PC-3 (cell line): ENCODE results near the gene CD4. TPM values are rescaled to one million over a fixed set of nuclear protein-coding genes. Genes with fewer than 3 reads are reported as not detected.

Experiments
- ATAC-seq: fragments of 200-7000 bp; cut with Tn5 transposase; 2 replicates; pipeline ENCODE4 v1.9.1; 2020; ENCODE audit warnings: mild to moderate bottlenecking, moderate library complexity
- BruUV-seq: library from RNA; stranded (reverse); fragments of 400-500 nt; replicated peaks from 2 replicates; lab custom pipeline; 2021; lab: Mats Ljungman, UMichigan
- CTCF ChIA-PET: fragments of 300-600 bp; sonication (Branson Sonifier 250); formaldehyde crosslinking; loops from one replicate; lab custom pipeline; 2022; ENCODE audit warnings: antibody characterized with exemption; lab: Charles Lee
- POLR2A ChIA-PET: fragments of 300-600 bp; sonication (Branson Sonifier 250); formaldehyde crosslinking; loops from one replicate; lab custom pipeline; 2022; ENCODE audit warnings: antibody characterized with exemption; ENCODE audit not compliant: unreplicated experiment; lab: Charles Lee
- DNase-seq: peaks from one replicate; pipeline ENCODE4 v3.0.0-alpha.2; 2015
- H2AFZ ChIP-seq: fragments of 300-600 bp; sonication (generic); 2 replicates; pipeline ENCODE4 v1.6.0; 2016; ENCODE audit warnings: antibody characterized with exemption, low read length
- H3F3A ChIP-seq: fragments of 300-600 bp; sonication (generic); one replicate; pipeline ENCODE4 v1.6.0; 2017; ENCODE audit warnings: antibody characterized with exemption, low read length, control low read depth, mild to moderate bottlenecking; ENCODE audit not compliant: unreplicated experiment
- H3K27ac ChIP-seq: fragments of 300-600 bp; sonication (generic); 2 replicates; pipeline ENCODE4 v1.5.1; 2016; ENCODE audit warnings: mild to moderate bottlenecking, low read length
- H3K27me3 ChIP-seq: fragments of 300-600 bp; sonication (generic); 2 replicates; pipeline ENCODE4 v1.6.1; 2016; ENCODE audit warnings: low read length, mixed read lengths
- H3K36me3 ChIP-seq: fragments of 300-600 bp; sonication (generic); 2 replicates; pipeline ENCODE4 v1.6.1; 2016; ENCODE audit warnings: low read depth, mixed run types, low read length, mixed read lengths
- H3K4me1 ChIP-seq: fragments of 300-600 bp; sonication (generic); 2 replicates; pipeline ENCODE4 v1.5.1; 2016; ENCODE audit warnings: low read length; ENCODE audit not compliant: insufficient read depth
- H3K4me2 ChIP-seq: fragments of 300-600 bp; sonication (generic); 2 replicates; pipeline ENCODE4 v1.6.0; 2016; ENCODE audit warnings: low read length
- H3K4me3 ChIP-seq: fragments of 300-600 bp; sonication (generic); 2 replicates; pipeline ENCODE4 v1.5.1; 2016; ENCODE audit warnings: mild to moderate bottlenecking, low read length, mixed read lengths
- H3K79me2 ChIP-seq: fragments of 300-600 bp; sonication (generic); 2 replicates; pipeline ENCODE4 v1.6.1; 2017; ENCODE audit warnings: low read length, mixed read lengths
- H3K9ac ChIP-seq: fragments of 300-600 bp; sonication (generic); 2 replicates; pipeline ENCODE4 v1.6.0; 2016; ENCODE audit warnings: mild to moderate bottlenecking, low read length
- H3K9me2 ChIP-seq: fragments of 300-600 bp; sonication (generic); replicated peaks from 2 replicates; pipeline ENCODE4 v1.6.1; 2016; ENCODE audit warnings: mixed run types, low read length, mixed read lengths
- H3K9me3 ChIP-seq: fragments of 300-600 bp; sonication (generic); 2 replicates; pipeline ENCODE4 v1.6.1; 2016; ENCODE audit warnings: low read length, mixed read lengths
- H4K20me1 ChIP-seq: fragments of 300-600 bp; sonication (generic); 2 replicates; pipeline ENCODE4 v1.6.1; 2016; ENCODE audit warnings: low read length, mixed read lengths
- EZH2 ChIP-seq: fragments of 300-600 bp; sonication (generic); IDR thresholded peaks from one replicate; pipeline ENCODE4 v1.6.1; 2017; ENCODE audit warnings: antibody characterized with exemption, mild to moderate bottlenecking, low read length; ENCODE audit not compliant: unreplicated experiment
- EZH2phosphoT487 ChIP-seq: fragments of 300-600 bp; sonication (generic); IDR thresholded peaks from 2 replicates; pipeline ENCODE4 v1.6.1; 2018; ENCODE audit warnings: mild to moderate bottlenecking, antibody characterized with exemption, low read length, borderline replicate concordance
- intact Hi-C: fragments of 100-400 bp; cut with micrococcal nuclease; formaldehyde crosslinking; loops from 2 replicates; pipeline ENCODE4 v1.9.0; 2023
- total RNA-seq: library from RNA; depleted of rRNA; stranded (reverse); fragments of >200 nt; gene quantifications from 2 replicates; pipeline ENCODE4 v1.2.3, GENCODE V29; 2014
- TF ChIP-seq, protein P1 (sequence below): fragments of 300-600 bp; sonication (generic); conservative IDR thresholded peaks from 2 replicates; pipeline ENCODE4 v1.5.1; 2017; ENCODE audit warnings: antibody characterized with exemption, low read depth, mild to moderate bottlenecking, low read length

Gene CD4
- total RNA-seq, 1 experiment from 2014 or later, result not detected

- POLR2A ChIA-PET, result interaction anchor here (0.6 kb wide), 1 partner anchor 14 kb away, joined by 4 read pairs; the partner anchor contains the start of gene CDCA3
- H3K27me3 ChIP-seq, result no peaks in the 10 kb centered on the region
- H2AFZ ChIP-seq, result no peak overlapping the region
- TF ChIP-seq, protein P1, sequence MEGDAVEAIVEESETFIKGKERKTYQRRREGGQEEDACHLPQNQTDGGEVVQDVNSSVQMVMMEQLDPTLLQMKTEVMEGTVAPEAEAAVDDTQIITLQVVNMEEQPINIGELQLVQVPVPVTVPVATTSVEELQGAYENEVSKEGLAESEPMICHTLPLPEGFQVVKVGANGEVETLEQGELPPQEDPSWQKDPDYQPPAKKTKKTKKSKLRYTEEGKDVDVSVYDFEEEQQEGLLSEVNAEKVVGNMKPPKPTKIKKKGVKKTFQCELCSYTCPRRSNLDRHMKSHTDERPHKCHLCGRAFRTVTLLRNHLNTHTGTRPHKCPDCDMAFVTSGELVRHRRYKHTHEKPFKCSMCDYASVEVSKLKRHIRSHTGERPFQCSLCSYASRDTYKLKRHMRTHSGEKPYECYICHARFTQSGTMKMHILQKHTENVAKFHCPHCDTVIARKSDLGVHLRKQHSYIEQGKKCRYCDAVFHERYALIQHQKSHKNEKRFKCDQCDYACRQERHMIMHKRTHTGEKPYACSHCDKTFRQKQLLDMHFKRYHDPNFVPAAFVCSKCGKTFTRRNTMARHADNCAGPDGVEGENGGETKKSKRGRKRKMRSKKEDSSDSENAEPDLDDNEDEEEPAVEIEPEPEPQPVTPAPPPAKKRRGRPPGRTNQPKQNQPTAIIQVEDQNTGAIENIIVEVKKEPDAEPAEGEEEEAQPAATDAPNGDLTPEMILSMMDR, result no peak
- no peaks in the 10 kb centered on the region for H3K9me3 ChIP-seq
- no TSS peak for BruUV-seq
- H3K4me1 ChIP-seq, result no peaks in the 10 kb centered on the region
- no peaks in the 10 kb centered on the region for H3K36me3 ChIP-seq
- no peak overlapping the region for H3K4me3 ChIP-seq
- no peak overlapping the region for H3K4me2 ChIP-seq
- no peaks in the 10 kb centered on the region for H4K20me1 ChIP-seq
- CTCF ChIA-PET, result no interaction called here
- H3K79me2 ChIP-seq, result no peaks in the 10 kb centered on the region
- no peak overlapping the region for H3K9ac ChIP-seq
- intact Hi-C loops, result no loop called here
- ATAC-seq (no peak), DNase-seq (no peak)
- H3K27ac ChIP-seq, result no peak overlapping the region
- H3F3A ChIP-seq, result no peaks in the 10 kb centered on the region
- H3K9me2 ChIP-seq, result no peaks in the 10 kb centered on the region
These were observed 48.2 kb downstream of the CD4 start for GRCh38 chr12:6837370-6838060.

GRCh38 chr12:6838854-6839253 is 49.5 kb downstream of the CD4 start:
- no peaks in the 10 kb centered on the region for H3K27me3 ChIP-seq
- no peaks in the 10 kb centered on the region for H3K9me2 ChIP-seq
- DNase-seq (no peak), ATAC-seq (no peak)
- H3K36me3 ChIP-seq, result no peaks in the 10 kb centered on the region
- H3K79me2 ChIP-seq, result no peaks in the 10 kb centered on the region
- H3K9me3 ChIP-seq, result no peaks in the 10 kb centered on the region
- H4K20me1 ChIP-seq, result no peaks in the 10 kb centered on the region
- H3K4me3 ChIP-seq, result no peak overlapping the region
- H3K9ac ChIP-seq, result no peak overlapping the region
- no TSS peak for BruUV-seq
- CTCF ChIA-PET, result no interaction called here
- no peak overlapping the region for H3K27ac ChIP-seq
- no peak overlapping the region for H3K4me2 ChIP-seq
- TF ChIP-seq EZH2phosphoT487 (no peak), EZH2 (no peak)
- TF ChIP-seq, protein P1, result no peak
- no peaks in the 10 kb centered on the region for H3K4me1 ChIP-seq
- intact Hi-C loops, result no loop called here
- H2AFZ ChIP-seq, result no peak overlapping the region
- POLR2A ChIA-PET, result no interaction called here
- no peaks in the 10 kb centered on the region for H3F3A ChIP-seq

- Histone ChIP-seq H3K79me2 (no peaks in the 10 kb centered on the region), H3K9ac (no peak overlapping the region), H3K4me3 (no peak overlapping the region), H3K27me3 (no peaks in the 10 kb centered on the region), H2AFZ (no peak overlapping the region), H3K4me2 (no peak overlapping the region), H3K9me2 (no peaks in the 10 kb centered on the region), H3K4me1 (no peaks in the 10 kb centered on the region), H3K36me3 (no peaks in the 10 kb centered on the region), H3F3A (no peaks in the 10 kb centered on the region), H3K27ac (no peak overlapping the region), H3K9me3 (no peaks in the 10 kb centered on the region), H4K20me1 (no peaks in the 10 kb centered on the region)
- intact Hi-C loops, result no loop called here
- no peak for ATAC-seq
- no peak for DNase-seq
- TF ChIP-seq, protein P1, result no peak
- TF ChIP-seq EZH2, result no peak
- no peak for TF ChIP-seq EZH2phosphoT487
- no TSS peak for BruUV-seq
- POLR2A ChIA-PET, result no interaction called here
- CTCF ChIA-PET, result no interaction called here
These were observed 50.3 kb downstream of the CD4 start for GRCh38 chr12:6839482-6840201.
